Activated CD8-positive, alpha-beta memory T cell treated with anti-CD3 and anti-CD28 coated beads for 1 hour (primary cell): ENCODE results near the gene HNRNPH1.

ENCODE experiments used
- DNase-seq, 2 donors: peaks; one replicate each; pipeline ENCODE4 v3.0.0-alpha.2; 2020; ENCODE audit warnings: low read depth in 1 of 2; ENCODE audit errors: extremely low read depth in 1 of 2

Gene HNRNPH1

DNA sequence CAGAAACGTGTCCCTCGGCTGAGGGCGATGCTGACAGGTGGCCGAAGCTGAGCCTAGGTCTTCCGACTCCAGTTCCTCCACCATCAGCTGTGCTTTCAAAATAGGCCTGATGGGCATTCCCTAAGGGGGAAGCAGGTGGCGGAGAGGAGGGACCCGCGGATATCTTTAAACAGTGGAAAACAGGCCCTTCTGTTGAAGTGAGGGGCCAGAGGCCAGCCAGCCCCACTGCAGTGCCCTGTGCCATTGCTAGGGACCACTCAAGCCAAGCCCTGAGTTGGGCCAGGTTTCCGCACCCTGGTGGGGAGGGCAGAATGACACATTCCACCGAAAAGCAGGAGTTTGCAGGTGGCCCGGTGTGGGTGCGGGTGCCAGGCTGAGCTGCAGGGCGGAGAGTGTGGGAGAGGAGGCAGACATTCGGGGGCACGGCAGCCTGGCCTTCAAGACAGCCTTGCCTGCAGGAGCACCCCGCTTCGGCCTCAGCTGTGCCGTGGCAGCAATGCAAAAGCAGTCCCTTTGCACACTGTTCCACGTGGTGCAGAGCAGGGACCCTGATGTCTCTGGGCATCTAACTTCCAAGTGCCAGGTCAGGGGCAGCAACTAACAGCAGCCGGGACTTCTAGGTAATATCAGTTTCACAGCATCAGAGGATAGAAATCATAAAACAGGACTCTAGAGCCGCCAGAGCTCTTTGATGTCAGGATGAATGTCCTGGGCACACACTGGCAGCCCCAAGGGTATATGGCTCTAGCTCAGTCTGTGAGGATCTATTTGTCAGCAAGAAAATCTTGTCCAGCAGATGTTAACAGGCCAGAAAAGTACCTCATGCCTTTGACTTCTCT, 17.2 kb downstream of the HNRNPH1 start:
- no peak for DNase-seq

GRCh38 chr5:179605026-179605833, 18.2 kb downstream of the HNRNPH1 start:
- DNase-seq, result no peak

- DNase-seq, result no peak
Observed at GRCh38 chr5:179603308-179603707, 20.2 kb downstream of the HNRNPH1 start.

DNA sequence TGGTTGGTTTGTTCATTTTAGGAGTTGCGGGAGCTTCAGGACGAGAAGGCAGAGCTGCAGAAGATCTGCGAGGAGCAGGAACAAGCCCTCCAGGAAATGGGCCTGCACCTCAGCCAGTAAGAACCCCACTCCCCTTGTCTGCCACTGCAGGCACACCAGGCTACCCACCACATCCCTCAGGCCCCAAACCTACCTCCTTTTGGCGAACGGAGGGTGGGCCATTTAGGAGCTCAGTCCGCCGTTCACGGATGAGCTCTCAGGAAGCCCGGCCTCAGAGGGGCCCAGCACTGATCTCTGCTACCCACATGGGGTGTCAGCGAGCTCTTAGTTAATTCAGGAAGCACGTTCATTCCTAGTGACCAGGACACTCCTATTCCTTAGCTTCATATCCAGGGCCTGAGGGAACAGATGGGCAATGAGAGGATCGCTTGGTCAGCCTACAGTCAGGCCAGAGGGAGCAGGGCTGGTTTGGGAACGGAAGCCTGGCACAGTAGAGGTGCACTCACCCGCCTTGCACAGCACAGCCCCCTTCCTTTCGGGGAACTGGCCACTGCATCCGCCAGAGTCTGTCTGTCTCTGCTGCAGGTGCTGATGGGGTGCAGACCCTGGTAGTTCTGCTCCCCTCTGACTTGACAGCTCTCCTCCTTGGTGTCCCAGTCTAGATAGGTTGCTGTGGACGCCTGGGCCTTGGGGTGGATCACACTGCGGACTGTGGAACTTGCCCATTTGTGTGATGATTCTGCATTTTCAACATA, 21.4 kb downstream of the HNRNPH1 start:
- DNase-seq, result no peak

GRCh38 chr5:179599973-179600372, 23.5 kb downstream of the HNRNPH1 start:
- no peak for DNase-seq

DNA sequence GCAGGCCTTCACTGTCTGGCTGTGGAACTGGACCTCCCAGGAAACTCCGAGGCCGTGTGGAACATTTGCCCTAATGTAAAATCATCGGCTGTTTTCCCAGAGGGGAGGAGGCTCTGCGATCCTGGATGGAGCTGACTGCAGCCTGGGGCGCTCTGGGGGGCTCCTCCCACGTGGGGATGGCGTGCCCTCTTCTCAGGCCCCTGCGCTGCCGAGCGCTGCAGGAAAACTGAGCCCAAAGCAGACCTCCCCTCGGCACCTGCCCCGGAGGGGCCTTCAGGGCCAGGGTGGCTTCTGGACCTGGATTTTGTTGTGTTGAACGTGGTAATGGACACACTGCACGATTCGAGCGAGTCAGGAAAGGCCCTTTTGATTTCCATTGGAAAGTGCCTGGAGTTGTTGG, 23.9 kb downstream of the HNRNPH1 start:
- DNase-seq, result no peak

DNA sequence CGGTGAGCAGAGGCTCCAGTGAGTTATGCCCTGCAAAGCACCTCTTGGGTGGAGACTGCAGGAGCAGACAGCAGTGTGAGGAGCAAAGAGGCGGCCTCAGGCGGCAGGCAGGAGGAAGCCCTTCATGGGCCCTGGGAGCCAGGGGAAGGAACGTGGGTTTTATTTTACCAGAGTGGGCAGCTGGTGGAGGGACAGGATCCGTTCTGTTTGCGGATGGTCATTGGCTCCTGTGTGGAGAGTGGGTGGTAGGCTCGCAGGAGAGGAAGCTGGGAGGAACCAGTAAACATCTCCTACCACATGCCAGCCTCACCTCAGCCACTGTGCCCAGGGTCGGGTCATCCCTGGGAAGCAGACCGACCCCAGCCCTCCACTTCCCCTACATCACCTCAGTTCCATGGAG, 24.4 kb downstream of the HNRNPH1 start:
- no peak for DNase-seq

- DNase-seq, result no peak
Observed at GRCh38 chr5:179596421-179596820, 27.1 kb downstream of the HNRNPH1 start.

DNA sequence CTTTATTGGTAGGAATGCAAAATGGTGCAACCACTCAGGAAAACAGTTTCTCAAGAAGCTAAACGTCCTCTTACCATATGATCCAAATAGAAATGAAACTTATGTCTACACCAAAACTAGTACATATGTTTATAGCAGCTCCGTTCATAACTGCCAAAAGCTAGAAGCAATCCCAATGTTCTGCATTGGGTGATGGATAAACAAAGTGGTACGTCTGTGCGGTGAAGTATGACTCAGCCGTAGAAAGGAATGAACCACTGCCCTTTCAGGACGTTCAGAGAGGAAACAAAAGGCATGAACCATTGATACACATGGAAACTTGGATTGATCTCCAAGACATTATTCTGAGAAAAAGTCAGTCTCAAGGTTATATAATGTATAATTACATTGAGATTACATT, 27.6 kb downstream of the HNRNPH1 start:
- DNase-seq, result no peak

DNA sequence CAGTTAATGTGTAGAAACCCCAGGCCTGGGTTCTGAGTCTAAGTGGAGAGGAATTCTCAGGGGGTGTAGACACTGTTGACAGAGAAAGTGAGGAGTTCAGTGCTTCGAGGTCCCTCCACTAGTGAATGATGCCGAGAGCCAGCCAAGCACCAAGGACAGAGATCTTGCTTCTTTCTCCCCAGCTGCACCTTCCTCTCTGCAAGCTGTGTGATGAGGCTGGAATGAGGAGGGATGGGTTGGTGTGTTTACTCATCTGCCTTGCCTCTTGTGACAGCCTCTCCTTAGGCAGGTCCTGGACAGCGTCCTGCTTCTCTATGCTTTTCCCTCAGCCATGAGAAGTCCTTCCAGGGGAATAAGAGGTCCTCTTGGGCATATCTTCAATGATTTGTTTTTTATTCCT, 35.3 kb downstream of the HNRNPH1 start:
- no peak for DNase-seq

GRCh38 chr5:179585941-179586401, 37.5 kb downstream of the HNRNPH1 start:
- no peak for DNase-seq

GRCh38 chr5:179577286-179577960, 46.0 kb downstream of the HNRNPH1 start:
- DNase-seq, result no peak

- DNase-seq, result no peak
Observed at GRCh38 chr5:179572386-179572785, 51.1 kb downstream of the HNRNPH1 start.

- no peak for DNase-seq
Observed at GRCh38 chr5:179568721-179569120, 54.8 kb downstream of the HNRNPH1 start.

DNA sequence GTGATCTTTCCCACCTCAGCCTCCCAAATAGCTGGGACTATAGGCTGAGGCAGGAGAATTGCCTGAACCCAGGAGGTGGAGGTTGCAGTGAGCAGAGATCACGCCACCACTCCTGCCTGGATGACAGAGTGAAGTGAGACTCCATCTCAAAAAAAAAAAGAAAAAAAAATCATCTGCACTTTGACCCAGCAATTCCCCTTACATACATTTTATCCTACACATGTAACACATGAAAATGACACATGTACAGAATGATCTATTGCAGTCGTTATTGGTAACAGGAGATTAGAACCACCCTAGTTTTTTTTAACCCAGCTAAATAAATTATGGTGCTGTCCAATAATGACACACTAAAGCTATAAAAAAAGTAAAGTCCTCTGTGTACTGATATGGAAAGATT, 58.9 kb downstream of the HNRNPH1 start:
- no peak for DNase-seq
